BLaER1 treated with 17β-estradiol and CSF1 and Interleukin-3, amounts not matched to agents 10 nM and 100 nM (cell line): ENCODE results near the gene PTGFRN.

Experiments
- H3K27ac ChIP-seq, 11 experiments: shearing (Covaris generic); formaldehyde crosslinking; 2 replicates each; pipeline ENCODE4 v1.8.1; 2022
- H3K27me3 ChIP-seq, 11 experiments: shearing (Covaris generic); formaldehyde crosslinking; 2 replicates each; pipeline ENCODE4 v1.8.1; 2022
- H3K36me3 ChIP-seq, 11 experiments: shearing (Covaris generic); formaldehyde crosslinking; 2 replicates each; pipeline ENCODE4 v1.8.1; 2022
- H3K4me1 ChIP-seq, 10 experiments: shearing (Covaris generic); formaldehyde crosslinking; 2 replicates each; pipeline ENCODE4 v1.8.1; 2022
- H3K4me2 ChIP-seq, 11 experiments: shearing (Covaris generic); formaldehyde crosslinking; 2 replicates each; pipeline ENCODE4 v1.8.1; 2022
- H3K4me3 ChIP-seq, 10 experiments: shearing (Covaris generic); formaldehyde crosslinking; 2 replicates each; pipeline ENCODE4 v1.8.1; 2022
- H3K9ac ChIP-seq, 11 experiments: shearing (Covaris generic); formaldehyde crosslinking; 2 replicates each; pipeline ENCODE4 v1.8.1; 2022
- H3K9me3 ChIP-seq, 11 experiments: shearing (Covaris generic); formaldehyde crosslinking; replicated peaks in 1 of 11; 2 replicates each; pipeline ENCODE4 v1.8.1; 2022
- H4K20me1 ChIP-seq, 11 experiments: shearing (Covaris generic); formaldehyde crosslinking; 2 replicates each; pipeline ENCODE4 v1.8.1; 2022
- Cebpa-rat ChIP-seq, 11 experiments: shearing (Covaris generic); IDR thresholded peaks; 2 replicates each; pipeline ENCODE4 v1.8.1; 2022

Gene PTGFRN

DNA sequence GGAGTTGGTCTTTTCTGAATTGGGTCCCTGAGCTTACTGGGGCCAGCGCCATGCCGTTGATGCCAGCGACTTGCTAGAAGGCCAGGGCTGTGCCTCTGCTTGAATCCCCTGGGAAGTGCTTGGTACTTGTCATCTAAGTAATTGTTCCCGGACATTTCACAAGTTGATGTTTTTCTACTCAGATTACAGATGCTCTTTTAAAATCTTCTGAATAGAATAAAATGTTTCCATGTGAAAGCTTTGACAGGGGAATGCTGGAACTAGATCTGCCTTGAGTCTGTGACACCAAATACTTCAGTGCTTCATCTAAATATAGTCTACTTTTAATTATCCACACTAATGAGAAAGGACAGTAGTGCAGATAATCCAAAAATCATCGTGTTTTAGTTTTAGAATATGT is 38.3 kb downstream of the PTGFRN start:
- Histone ChIP-seq H3K4me2 (no peak overlapping the region), H3K27ac (no peak overlapping the region), H3K4me3 (no peak overlapping the region), H3K27me3 (no peaks in the 10 kb centered on the region), H3K9ac (no peak overlapping the region), H4K20me1 (no peaks in the 10 kb centered on the region), H3K4me1 (peaks cover 0 to 18% (median 0%) of the 10 kb centered on the region in 10 experiments; a peak in 6 of 20 replicates), H3K9me3 (peaks cover 0 to 6% (median 0%) of the 10 kb centered on the region in 11 experiments; a peak in 4 of 22 replicates), H3K36me3 (peaks cover 0 to 39% (median 0%) of the 10 kb centered on the region in 11 experiments; a peak in 7 of 22 replicates)
- TF ChIP-seq Cebpa-rat (IDR thresholded peaks at IDR 0.05), result no peak

DNA sequence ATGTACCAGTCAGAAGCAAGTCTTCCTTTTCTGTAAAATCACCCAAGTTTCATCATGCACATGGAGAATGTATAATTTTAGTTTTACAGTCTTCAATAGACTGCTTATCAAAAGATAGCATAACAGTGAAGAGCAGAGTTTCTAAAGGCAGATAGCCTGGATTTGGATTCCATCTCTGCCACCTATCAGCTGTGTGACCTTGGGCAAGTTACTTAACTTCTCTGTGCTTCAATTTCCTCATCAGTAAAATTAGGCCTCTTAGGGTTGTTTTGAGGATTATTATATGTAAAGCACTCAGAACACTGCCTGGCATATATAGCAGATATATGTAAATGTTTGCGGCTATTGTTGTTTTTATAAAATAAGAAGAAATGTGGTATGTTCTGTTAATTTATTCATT is 38.9 kb downstream of the PTGFRN start:
- no peak overlapping the region for H3K9ac ChIP-seq
- H4K20me1 ChIP-seq, result no peaks in the 10 kb centered on the region
- H3K9me3 ChIP-seq, result peaks cover 0 to 6% (median 0%) of the 10 kb centered on the region in 11 experiments; a peak in 4 of 22 replicates
- no peak overlapping the region for H3K4me2 ChIP-seq
- H3K27ac ChIP-seq, result no peak overlapping the region
- TF ChIP-seq Cebpa-rat (IDR thresholded peaks at IDR 0.05), result no peak
- no peaks in the 10 kb centered on the region for H3K27me3 ChIP-seq
- peaks cover 0 to 39% (median 0%) of the 10 kb centered on the region in 11 experiments; a peak in 7 of 22 replicates for H3K36me3 ChIP-seq
- no peak overlapping the region for H3K4me3 ChIP-seq
- H3K4me1 ChIP-seq, result peaks cover 0 to 18% (median 0%) of the 10 kb centered on the region in 10 experiments; a peak in 6 of 20 replicates

DNA sequence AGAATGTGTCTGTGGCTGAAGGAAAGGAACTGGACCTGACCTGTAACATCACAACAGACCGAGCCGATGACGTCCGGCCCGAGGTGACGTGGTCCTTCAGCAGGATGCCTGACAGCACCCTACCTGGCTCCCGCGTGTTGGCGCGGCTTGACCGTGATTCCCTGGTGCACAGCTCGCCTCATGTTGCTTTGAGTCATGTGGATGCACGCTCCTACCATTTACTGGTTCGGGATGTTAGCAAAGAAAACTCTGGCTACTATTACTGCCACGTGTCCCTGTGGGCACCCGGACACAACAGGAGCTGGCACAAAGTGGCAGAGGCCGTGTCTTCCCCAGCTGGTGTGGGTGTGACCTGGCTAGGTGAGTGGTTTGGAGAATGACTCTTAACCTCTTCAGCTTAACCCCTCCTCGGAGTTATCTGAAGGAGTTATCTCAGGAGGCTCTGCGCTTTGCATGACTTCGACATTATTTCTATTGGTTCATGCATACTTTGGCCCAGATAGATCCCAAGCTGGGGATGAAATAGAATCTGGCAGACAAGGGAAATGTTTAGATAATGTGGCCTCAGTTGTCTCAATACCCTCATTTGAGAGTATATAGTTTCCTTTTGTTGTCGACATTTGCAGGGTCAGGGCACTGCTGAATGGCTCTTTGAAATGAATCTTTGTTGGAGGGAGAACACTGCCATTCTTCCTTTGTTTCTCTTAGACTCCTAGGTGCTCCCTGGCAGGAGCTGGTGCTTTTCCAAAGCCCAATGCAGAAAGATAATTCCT is 39.7 kb downstream of the PTGFRN start:
- Histone ChIP-seq H4K20me1 (no peaks in the 10 kb centered on the region), H3K4me2 (no peak overlapping the region), H3K9me3 (peaks cover 0 to 6% (median 0%) of the 10 kb centered on the region in 11 experiments; a peak in 4 of 22 replicates), H3K4me1 (peaks cover 0 to 18% (median 0%) of the 10 kb centered on the region in 10 experiments; a peak in 6 of 20 replicates), H3K27ac (no peak overlapping the region), H3K4me3 (no peak overlapping the region), H3K36me3 (peaks cover 0 to 33% (median 0%) of the 10 kb centered on the region in 11 experiments; a peak in 7 of 22 replicates), H3K27me3 (no peaks in the 10 kb centered on the region), H3K9ac (no peak overlapping the region)
- TF ChIP-seq Cebpa-rat (IDR thresholded peaks at IDR 0.05), result no peak

DNA sequence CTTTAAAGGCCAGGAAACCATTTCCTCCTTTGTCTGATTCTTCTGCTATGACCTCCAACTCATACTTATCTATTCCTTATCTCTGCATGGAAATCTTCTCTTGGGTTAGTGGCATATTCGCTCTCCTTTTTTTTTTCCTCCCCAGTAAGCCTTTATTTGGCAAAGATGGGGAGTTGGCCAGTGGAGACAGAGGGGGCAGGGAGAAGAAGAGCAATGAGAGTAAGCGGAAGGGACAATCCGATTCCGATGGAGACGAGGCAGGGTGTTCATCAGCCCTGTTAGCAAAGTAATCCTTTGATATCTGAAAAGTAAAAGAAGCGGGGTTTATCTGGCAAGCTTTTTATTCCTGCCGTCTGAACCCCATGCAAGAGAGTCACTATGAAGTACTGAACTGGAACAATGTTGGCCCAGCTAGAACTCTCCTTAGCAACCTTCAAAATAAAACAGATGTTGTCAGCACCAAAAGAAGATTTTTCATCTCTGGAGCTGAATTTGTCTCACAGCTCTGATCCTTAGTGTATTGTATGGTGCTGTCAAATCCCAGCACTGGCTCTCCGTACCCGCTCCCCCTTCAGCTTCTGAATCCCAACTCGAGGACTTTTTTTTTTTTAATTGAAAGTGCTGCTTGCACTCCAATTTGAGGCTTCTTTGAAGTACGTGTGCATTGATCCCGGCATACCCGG is 40.9 kb downstream of the PTGFRN start:
- H3K4me2 ChIP-seq, result no peak overlapping the region
- H4K20me1 ChIP-seq, result no peaks in the 10 kb centered on the region
- no peaks in the 10 kb centered on the region for H3K9me3 ChIP-seq
- no peak overlapping the region for H3K27ac ChIP-seq
- H3K4me3 ChIP-seq, result no peak overlapping the region
- no peaks in the 10 kb centered on the region for H3K27me3 ChIP-seq
- H3K9ac ChIP-seq, result no peak overlapping the region
- TF ChIP-seq Cebpa-rat (IDR thresholded peaks at IDR 0.05), result no peak
- peaks cover 0 to 12% (median 0%) of the 10 kb centered on the region in 10 experiments; a peak in 6 of 20 replicates for H3K4me1 ChIP-seq
- H3K36me3 ChIP-seq, result peaks cover 0 to 25% (median 0%) of the 10 kb centered on the region in 11 experiments; a peak in 5 of 22 replicates

DNA sequence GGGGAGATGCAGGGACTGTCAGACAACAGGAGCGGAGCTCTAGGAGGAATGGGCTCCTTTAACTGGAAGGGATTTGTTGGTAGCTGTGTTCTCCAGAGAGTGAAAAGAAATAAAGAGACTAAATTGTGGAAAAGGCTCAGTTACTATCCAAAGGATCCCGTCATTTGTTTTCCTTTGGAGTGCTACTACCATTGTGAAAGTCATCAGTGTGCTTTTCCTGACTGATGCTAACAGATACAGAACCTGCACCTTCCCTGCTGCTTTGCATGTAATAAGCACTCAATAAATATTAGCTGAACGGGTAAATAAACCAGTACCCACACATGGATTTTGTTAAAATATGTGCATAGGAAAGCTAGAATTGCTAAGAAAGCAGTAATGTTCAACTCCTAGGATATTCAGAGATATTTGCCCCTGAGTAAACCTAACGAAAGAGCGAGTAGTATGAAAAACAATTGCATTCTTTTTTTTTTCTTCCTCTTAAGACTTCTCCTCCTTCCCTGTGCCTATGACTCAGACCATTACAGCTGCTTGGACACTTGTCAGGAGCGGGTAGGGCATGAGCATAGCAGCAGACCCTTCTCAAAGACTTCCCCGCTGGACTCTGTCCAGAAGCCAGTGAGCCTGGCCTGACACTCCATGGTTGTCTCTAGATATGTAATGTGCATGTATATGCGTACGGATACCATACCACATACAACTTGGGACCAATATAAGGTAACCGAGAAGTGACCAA is 41.7 kb downstream of the PTGFRN start:
- TF ChIP-seq Cebpa-rat (IDR thresholded peaks at IDR 0.05), result no peak
- no peak overlapping the region for H3K4me3 ChIP-seq
- H3K4me1 ChIP-seq, result peaks cover 0 to 6% (median 0%) of the 10 kb centered on the region in 10 experiments; a peak in 2 of 20 replicates
- no peaks in the 10 kb centered on the region for H4K20me1 ChIP-seq
- no peak overlapping the region for H3K4me2 ChIP-seq
- peaks cover 0 to 25% (median 0%) of the 10 kb centered on the region in 11 experiments; a peak in 5 of 22 replicates for H3K36me3 ChIP-seq
- no peak overlapping the region for H3K9ac ChIP-seq
- H3K27me3 ChIP-seq, result no peaks in the 10 kb centered on the region
- no peak overlapping the region for H3K27ac ChIP-seq
- no peaks in the 10 kb centered on the region for H3K9me3 ChIP-seq

DNA sequence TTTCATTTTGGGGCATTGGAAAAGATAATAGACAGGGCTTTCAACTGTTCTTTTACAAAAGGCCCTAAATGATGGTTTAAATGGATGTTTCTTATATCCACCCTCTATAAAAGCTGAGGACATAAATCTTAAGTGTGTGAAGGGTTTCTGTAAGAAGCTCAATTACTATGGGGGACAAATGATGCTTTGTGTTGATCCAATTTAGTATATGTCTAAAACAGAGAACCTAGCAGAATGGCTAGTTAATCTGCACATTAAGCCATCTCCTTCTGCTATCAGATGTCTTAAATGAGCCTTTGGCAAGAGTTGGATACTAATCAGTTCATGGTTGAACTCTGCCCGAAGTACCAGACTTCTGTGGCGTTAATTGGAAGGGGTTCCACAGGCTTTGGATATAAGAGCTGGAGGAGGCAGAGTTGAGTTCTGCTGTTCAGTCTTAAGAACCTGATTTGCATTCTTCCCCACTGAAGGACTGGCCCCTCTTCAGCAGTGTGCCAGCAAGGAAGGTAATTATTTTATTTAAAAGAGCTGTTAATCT is 43.1 kb downstream of the PTGFRN start:
- no peak overlapping the region for H3K9ac ChIP-seq
- no peak overlapping the region for H3K4me2 ChIP-seq
- H3K4me3 ChIP-seq, result no peak overlapping the region
- H3K9me3 ChIP-seq, result no peaks in the 10 kb centered on the region
- H3K4me1 ChIP-seq, result peaks cover 0 to 6% (median 0%) of the 10 kb centered on the region in 10 experiments; a peak in 1 of 20 replicates
- H3K36me3 ChIP-seq, result peaks cover 0 to 21% (median 0%) of the 10 kb centered on the region in 11 experiments; a peak in 5 of 22 replicates
- no peak for TF ChIP-seq Cebpa-rat (IDR thresholded peaks at IDR 0.05)
- no peaks in the 10 kb centered on the region for H4K20me1 ChIP-seq
- no peaks in the 10 kb centered on the region for H3K27me3 ChIP-seq
- no peak overlapping the region for H3K27ac ChIP-seq

DNA sequence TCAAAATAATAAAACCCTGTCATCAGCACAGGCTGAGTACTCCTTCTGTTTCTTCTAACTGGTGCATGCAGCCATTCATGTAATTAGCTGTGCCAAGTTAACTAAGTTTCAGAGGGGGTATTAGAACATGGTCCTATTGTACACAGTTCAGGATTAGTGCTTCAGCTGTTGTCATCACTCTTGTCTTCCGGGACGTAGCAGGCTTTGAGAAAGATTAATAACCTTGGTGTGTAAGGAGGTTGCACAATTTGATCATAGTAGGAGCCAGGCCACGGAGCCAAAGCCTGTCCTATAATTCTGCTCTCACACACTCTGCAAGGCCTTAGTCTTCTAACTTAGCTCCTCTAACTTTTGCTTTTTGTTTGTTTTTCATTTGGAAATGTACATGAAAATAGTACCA is 44.7 kb downstream of the PTGFRN start:
- H3K4me3 ChIP-seq, result no peak overlapping the region
- H3K36me3 ChIP-seq, result peaks cover 0 to 12% (median 0%) of the 10 kb centered on the region in 11 experiments; a peak in 5 of 22 replicates
- peaks cover 0 to 6% (median 0%) of the 10 kb centered on the region in 10 experiments; a peak in 1 of 20 replicates for H3K4me1 ChIP-seq
- no peak overlapping the region for H3K27ac ChIP-seq
- H3K9ac ChIP-seq, result no peak overlapping the region
- no peaks in the 10 kb centered on the region for H3K9me3 ChIP-seq
- no peaks in the 10 kb centered on the region for H4K20me1 ChIP-seq
- TF ChIP-seq Cebpa-rat (IDR thresholded peaks at IDR 0.05), result no peak
- H3K4me2 ChIP-seq, result no peak overlapping the region
- no peaks in the 10 kb centered on the region for H3K27me3 ChIP-seq

DNA sequence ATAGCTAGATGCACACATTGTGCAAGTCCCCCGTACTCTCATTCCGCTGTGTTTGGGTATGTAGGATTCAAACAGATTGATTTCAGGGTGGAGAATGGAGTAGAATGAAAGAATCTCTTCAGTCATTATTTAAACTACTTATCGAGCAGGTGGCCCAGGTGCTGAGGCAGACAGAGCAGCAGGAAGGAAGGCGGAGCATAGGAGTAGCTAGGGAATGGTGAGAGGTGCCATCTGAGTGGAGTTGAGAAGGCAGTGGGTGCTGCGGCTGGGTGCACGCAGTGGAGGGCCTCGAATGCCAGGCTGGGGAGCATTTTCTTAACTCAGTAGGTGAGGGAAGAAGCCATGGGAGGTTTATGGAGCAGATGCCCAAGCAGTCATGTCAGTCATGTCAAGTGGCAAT is 46.7 kb downstream of the PTGFRN start:
- H3K27me3 ChIP-seq, result no peaks in the 10 kb centered on the region
- H3K4me3 ChIP-seq, result no peak overlapping the region
- peaks cover 0 to 15% (median 0%) of the 10 kb centered on the region in 11 experiments; a peak in 4 of 22 replicates for H3K36me3 ChIP-seq
- no peak for TF ChIP-seq Cebpa-rat (IDR thresholded peaks at IDR 0.05)
- H3K4me2 ChIP-seq, result no peak overlapping the region
- no peaks in the 10 kb centered on the region for H3K9me3 ChIP-seq
- H4K20me1 ChIP-seq, result no peaks in the 10 kb centered on the region
- H3K4me1 ChIP-seq, result peaks cover 0 to 4% (median 0%) of the 10 kb centered on the region in 10 experiments; a peak in 1 of 20 replicates
- no peak overlapping the region for H3K27ac ChIP-seq
- no peak overlapping the region for H3K9ac ChIP-seq
